ENCODE results near the gene PGK2. TPM values are rescaled to one million over a fixed set of nuclear protein-coding genes. Genes with fewer than 3 reads are reported as not detected.
"Not testable (repeated sequence)": the region's sequence is repeated elsewhere in the genome, so short reads cannot be mapped to it uniquely, and the experiment has no call there.

PGK2 gene
- not detected for total RNA-seq
- long read RNA-seq = 0 reads

DNA sequence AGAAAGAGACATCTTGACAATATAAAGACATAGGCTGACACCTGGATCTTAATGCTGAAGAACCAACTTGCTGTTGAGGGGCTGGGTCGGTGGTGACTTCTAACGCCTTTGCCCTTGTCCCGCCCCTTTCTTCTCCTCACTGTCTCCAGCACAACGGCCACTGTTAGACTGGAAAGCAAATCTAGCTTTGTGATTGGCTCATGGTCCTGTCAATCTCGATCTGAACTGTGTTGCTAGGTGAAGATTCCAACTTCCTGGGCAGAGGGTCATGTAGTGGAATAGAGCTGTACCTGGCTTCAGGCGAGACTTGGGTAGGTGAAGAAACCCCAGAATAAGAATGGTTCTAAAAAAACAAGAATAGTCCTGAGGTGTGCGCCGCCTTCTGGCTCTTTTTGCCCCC lies at the start of gene PGK2:
TSS of gene PGK2 (minus strand) at position 110 of the 400 bp plus-strand sequence. CDS start at position 12, 98 bp downstream.
- intact Hi-C loops (cut with DNase I) = no loop called here
- ATAC-seq (no peak), DNase-seq (no peak)

DNA sequence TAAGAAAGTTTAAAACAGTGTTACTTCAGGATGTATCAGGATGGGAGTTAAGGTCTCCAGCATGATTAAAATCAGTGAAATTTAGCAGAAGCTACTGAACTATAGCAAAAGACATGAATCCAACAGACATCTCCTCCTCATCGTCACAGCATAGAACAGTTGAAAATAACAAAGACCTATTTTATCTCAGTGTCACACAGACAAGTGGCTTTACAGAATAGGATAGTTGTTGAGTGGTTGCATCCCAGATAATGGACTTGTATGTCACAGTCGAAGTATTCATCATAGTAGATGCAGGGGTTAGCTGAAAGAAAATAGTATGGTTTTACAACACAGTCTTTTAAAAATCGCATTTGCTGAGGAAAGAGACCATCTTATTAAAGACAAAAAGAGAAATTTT lies 48.1 kb upstream of the PGK2 start:
- intact Hi-C loops (cut with DNase I) = no loop called here

DNA sequence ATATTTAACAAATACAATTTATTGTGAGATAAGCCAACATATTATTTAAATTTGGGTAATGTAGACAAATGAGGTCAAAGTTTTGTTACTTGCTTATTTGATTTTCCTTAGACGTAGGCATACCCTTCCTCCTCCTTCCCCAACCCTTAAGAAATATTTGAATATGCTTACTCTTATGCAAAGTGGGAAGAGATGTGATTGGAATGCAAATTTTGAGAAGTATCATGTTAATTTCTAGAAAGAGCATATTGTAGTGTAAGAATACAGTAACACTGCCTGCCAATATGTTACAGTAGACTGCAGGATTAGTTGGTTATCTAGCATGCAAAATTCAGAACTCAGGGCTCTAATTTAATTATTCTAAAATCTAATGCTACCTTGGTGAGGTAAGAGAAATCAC lies 46.3 kb upstream of the PGK2 start:
- intact Hi-C loops (cut with DNase I) = no loop called here
- DNase-seq (no peak), ATAC-seq (no peak)

More for the DNA sequence above, 48.1 kb upstream of the PGK2 start:
- DNase-seq (no peak), ATAC-seq (no peak)

DNA sequence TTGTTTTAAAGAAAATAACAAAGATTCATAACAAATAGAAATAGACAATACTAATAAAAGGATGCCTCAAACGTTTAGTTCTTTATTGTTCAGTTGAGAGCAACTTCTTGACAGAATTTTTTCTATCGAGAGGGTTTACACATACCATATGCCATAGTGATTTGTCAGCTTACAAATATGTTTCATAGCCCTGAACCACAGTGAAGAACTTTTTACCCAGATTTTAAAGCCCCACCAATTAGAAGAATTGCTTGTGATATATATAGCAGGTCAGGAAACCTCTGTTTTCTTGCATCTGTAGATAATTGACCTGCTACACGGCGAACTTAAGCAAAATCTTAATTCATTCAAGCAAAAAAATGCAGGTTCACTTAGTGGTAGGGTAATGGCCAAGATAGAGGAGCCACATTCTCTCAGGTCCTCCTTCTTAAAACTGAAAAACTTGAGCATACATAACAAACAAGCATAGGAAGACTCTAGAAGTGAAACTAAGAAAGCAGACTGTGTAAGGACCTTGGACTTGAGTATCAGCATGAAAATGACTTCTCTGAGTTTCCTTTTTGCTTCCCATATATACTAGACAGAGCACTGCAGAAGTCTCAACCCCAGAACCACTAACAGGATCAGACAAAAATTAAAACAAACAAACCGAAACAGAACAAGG lies 39.8 kb upstream of the PGK2 start:
- ATAC-seq = no peak
- intact Hi-C loops (cut with DNase I) = no loop called here
- DNase-seq = no peak

DNA sequence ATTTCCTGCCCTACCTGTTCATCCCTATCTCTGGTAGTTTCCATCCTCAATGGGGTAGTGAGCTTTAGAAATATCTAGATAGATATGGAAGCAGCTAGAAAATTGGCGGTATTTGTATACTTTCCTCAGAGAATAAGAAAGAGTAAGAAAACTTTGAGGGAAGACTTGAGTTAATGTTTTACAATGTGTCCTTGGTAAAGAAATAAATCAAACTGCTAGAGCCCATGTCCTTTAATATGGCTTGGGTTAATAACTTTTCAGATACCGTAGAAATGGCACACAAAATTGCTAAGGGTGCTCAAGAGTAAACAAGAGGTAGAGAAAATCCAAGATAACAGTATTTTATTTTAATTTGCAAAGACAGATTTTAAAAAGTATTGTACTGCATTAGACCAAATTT lies 28.1 kb upstream of the PGK2 start:
- ATAC-seq = no peak
- intact Hi-C loops (cut with DNase I) = no loop called here

DNA sequence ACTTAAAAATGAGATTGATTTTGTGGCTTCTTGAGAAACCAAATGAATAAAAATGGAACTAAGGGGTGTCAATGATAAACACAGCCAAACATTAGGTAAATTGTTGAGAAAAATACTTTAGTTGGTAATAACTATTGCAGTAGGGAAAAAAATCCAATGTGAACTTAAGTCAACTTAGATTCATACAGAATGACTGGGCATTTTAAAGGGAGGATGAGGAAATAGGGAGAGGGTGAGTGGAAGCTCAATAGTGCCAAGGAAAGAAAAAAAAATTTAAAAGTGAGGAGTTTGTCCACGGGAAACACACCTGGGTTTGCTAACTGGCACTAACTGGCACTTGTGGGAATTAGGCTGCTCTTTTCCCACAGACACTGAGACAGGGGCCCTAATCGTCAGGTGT lies 26.2 kb upstream of the PGK2 start:
- no peak for ATAC-seq
- DNase-seq = no peak
- intact Hi-C loops (cut with DNase I) = no loop called here

More for the DNA sequence above, 28.1 kb upstream of the PGK2 start:
- no peak for DNase-seq

DNA sequence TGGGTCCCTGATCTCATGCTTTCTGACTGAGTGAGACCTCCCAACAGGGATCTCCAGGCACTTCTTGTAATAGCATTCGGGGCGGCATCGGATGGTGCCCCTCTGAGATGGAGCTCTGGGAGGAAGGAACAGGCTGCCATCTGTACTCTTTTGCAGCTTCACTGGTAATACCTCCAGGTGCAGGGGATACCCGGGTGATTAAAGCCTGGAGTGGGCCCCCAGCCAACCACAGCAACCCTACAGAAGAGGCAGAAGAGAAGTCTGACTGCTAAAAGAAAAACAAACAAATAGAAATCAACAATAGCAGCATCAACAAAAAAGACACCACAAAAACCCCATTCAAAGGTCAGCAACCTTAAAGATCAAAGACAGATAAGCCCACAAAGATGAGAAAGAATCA lies 19.1 kb upstream of the PGK2 start:
- intact Hi-C loops (cut with DNase I) = no loop called here
- ATAC-seq = no peak
- DNase-seq = no peak

DNA sequence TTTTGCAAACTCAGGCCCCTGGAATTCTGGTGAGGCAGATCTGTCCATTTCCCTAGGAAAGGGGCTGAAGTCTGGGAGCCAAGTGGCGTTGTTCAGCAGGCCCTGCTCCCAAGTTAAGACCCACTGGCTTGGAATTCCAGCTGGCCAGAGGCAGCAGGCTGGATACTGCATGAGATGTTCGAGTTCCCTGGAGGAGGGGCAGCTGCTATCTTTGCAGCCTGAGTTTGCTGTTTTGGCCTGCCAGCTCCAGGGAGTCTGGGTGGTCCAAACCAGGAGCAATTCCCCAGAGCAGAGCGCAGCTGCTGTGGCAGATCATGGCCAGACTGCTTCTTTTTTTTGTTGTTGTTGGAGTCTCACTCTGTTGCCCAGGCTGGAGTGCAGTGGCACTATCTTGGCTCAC lies 18.2 kb upstream of the PGK2 start:
- ATAC-seq = no peak
- DNase-seq = no peak
- intact Hi-C loops (cut with DNase I) = no loop called here

DNA sequence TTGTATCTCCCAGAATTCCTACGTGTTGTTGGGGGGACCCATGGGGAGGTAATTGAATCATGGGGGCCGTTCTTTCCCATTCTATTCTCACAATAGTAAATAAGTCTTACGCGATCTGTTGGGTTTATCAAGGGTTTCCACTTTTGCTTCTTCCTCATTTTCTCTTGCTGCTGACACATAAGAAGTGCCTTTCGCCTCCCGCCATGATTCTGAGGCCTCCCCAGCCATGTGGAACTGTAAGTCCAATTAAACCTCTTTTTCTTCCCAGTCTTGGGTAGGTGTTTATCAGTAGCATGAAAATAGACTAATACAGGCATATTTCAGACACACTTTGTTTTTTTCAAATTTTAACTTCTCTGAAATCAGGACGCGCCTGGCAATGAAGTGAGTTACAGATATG lies 14.4 kb upstream of the PGK2 start:
- intact Hi-C loops (cut with DNase I) = no loop called here
- DNase-seq (no peak), ATAC-seq (no peak)

DNA sequence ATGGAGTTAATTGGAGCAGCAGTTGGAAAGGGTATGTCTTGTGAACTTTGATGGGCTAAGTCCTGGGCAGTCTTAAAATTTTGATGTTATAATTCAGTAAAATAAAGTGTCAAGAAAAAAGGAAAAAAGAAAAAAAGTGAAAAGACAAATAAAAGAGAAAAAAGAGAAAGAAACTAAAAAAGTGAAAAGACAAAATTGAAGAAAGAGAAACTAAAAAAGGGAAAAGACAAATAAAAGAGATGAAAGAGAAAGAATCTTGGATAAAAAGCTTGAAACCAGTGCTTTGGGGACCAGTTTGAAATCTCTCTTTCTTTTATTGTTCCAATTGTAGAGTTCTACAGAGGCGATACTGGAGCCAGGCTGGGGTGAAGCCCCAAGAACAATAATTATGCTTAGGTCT lies 12.0 kb upstream of the PGK2 start:
- DNase-seq = no peak
- intact Hi-C loops (cut with DNase I) = no loop called here
- ATAC-seq = no peak

DNA sequence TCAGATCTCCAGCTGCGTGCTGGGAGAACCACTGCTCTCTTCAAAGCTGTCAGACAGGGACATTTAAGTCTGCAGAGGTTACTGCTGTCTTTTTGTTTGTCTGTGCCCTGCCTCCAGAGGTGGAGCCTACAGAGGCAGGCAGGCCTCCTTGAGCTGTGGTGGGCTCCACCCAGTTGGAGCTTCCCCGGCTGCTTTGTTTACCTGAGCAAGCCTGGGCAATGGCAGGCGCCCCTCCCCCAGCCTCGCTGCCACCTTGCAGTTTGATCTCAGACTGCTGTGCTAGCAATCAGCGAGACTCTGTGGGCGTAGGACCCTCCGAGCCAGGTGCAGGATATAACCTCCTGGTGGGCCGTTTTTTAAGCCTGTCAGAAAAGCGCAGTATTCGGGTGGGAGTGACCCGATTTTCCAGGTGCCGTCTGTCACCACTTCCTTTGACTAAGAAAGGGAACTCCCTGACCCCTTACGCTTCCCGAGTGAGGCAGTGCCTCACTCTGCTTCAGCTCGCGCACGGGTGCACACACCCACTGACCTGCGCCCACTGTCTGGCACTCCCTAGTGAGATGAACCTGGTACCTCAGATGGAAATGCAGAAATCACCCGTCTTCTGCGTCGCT lies 9.9 kb upstream of the PGK2 start:
- ATAC-seq; DNase-seq; intact Hi-C loops (cut with DNase I): not testable (repeated sequence)

DNA sequence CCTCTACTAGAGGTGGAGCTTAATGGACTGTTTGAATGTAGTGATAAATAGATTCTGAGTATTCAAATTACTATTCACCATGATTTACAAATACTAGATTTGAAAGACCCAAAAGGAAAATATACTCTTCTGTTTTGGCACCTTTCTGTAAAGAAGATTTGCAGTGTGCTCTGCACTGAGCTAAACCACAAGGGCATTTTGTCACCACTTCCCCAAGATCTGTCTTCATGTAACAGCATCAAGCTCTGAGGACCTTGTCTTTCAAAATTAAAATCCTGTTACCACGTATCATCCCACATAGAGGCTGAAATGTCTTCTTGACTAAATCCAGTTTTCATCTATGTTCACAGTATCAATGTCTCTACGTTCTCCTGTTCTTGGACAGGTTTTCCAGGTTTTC lies 3.3 kb upstream of the PGK2 start:
- intact Hi-C loops (cut with DNase I) = no loop called here
- no peak for DNase-seq
- ATAC-seq = no peak

DNA sequence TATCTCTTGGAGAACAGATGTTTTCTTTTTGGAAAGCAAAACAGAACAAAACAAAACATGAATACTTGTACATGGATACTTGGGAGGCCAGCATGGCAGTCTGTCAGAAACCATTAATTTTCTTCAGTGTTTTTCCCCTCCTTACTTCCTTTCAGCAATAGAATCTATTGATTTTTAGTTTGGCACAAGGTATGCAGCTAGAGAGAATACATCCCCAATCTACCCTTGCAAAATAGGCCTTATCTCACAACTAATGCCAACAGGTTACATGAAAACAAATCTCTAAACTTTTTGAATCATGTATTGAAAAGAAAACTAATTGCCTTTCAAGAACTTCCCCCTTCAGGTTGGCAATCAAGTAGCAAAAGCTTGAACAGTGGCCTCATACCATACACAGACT lies 2.8 kb downstream of the PGK2 start:
- DNase-seq (no peak), ATAC-seq (no peak)
- intact Hi-C loops (cut with DNase I) = no loop called here

DNA sequence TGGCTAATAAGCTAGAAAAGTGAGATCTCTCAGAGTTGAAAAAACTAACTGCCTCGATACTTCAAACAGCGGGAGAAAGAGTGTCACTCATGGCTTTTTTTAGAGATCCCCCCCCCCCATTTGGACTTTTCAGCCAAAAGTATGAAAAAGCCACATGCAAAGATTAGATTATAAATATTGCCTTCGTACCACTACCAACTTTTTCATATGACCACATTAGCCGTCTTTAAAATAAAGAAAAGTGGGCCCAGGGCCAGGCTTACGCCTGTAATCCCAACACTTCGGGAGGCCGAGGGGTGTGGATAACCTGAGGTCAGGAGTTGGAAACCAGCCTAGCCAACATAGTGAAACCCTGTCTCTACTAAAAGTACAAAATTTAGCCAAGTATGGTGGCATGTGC lies 4.4 kb downstream of the PGK2 start:
- ATAC-seq (no peak), DNase-seq (no peak)
- intact Hi-C loops (cut with DNase I) = no loop called here

DNA sequence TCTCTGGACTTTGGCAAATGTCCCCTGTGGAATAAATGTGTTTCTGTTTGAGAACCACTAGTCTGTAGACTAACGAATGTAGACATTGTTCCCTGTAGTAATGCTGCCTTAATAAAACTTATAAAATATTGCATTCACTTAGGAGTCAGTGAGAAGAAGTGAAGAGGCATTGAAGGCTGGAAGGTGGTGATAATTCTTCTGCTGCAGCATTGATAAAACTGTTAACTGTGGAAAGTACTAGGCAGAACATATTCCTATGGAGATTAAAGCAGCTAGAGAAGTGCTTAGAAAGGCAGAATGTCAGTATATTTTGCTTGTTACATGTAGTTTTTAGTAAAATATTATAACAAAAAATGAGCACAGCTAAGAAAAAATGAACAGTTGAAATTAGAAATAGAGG lies 4.8 kb downstream of the PGK2 start:
- intact Hi-C loops (cut with DNase I) = no loop called here
- ATAC-seq (no peak), DNase-seq (no peak)

DNA sequence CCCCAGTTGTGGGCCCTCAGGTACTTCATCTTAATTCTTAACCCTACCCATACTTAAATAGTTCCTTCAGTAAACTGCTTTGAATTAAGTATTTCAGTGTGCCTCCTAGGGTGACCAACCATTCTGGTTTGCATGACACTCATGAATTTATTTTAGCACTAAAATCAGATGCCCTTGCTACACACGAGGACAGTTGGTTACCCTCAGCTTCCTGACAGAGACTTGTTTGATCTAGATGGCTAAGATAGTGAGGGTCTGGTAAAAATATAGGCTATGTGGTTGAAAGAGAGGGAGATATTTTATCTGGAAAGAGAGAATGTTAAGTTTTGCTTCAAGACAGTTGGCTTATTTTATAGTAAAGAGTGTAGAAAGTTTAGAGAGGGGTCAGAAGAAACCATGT lies 10.6 kb downstream of the PGK2 start:
- no peak for DNase-seq
- intact Hi-C loops (cut with DNase I) = no loop called here
- ATAC-seq = no peak

DNA sequence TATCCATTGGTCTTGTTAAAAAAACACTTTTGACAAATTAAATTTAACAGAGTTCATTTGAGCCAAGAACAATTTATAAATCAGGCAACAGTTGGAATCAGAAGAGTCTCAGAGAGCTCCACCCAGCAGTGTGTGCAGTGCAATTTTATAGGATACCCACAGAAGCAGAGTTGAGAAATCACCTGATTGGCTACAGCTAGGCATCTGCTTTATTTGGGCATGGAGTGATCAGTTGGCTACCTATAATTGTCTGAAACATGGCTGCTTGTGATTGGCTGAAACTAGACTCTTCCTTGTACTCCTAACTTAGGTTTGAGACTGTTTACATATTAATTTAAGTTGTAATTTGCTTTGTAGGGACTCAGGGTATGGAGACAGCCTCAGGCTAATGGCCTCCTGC lies 12.0 kb downstream of the PGK2 start:
- DNase-seq (no peak), ATAC-seq (no peak)
- intact Hi-C loops (cut with DNase I) = no loop called here

DNA sequence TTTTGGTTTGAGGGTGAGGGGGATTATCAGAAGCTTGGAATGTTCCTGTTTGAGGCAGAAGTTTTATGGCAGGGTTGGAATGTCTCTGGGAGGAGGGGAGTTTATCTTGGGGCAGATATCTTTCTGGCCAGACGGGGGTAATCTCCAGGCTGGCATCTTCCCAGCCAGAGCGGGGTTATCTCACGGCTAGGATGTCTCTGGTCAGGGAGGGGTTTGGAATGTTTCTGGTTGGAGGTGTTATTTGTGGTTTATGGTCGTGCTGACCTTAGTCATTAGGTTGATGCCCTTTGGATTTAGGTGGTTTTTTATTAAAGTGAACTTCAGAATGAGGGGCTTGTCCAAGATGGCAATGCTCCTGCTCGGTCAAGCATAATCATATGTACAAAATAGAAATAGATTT lies 14.8 kb downstream of the PGK2 start:
- intact Hi-C loops (cut with DNase I) = no loop called here
- ATAC-seq (no peak), DNase-seq (no peak)

DNA sequence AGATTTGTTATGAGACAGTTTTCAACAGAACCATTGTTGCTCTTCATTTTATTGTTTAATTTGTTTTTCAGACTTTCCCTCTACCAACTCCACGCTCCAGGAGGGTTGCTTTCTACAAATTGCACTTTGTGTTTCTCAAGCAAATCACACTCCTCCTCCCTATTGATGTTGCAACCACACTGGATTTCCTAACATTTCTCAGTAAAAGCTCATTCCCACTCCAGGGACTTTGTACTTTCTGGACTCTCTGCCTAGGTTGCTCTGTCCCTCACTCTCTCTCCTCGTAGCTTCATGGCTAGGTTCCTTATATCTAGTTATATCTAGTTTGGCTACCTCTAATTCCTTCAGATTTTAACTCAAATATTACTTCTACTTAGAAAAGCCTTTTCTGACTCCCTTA lies 20.3 kb downstream of the PGK2 start:
- intact Hi-C loops (cut with DNase I) = no loop called here
- ATAC-seq (peak in 1 of 2 donors; percentile 59), DNase-seq (no peak)

DNA sequence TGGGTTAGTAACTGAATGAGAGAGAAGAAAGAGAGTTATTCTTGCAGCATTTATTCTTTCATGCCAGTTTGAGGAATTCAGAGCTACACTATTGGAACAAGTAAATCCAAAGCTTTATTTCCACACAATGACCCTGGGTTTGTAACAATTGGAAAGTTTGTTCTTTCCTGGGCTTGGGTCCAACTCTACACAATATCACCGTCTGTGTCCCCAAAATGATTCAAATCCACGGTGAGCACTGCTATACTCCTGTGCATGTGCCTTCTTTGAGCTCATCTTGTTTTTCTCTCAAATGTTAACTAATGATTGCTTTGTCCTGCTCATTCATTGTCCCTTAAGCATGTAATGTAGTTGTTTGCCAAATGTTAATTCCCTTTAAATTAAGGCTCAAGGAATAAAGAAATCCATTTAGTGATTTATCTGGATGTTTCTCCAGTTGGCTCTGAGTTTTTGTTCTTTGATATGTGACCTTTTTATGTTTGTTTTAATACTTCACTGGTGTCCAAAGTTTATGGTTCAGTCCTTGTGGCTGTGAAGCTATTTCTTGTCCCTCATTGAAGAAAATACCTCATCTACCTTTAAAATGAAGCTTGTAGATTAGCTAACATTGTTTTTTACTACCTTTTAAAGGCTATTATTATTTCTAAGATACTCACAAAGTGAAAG lies 22.4 kb downstream of the PGK2 start:
- ATAC-seq (no peak), DNase-seq (no peak)
- intact Hi-C loops (cut with DNase I) = no loop called here

DNA sequence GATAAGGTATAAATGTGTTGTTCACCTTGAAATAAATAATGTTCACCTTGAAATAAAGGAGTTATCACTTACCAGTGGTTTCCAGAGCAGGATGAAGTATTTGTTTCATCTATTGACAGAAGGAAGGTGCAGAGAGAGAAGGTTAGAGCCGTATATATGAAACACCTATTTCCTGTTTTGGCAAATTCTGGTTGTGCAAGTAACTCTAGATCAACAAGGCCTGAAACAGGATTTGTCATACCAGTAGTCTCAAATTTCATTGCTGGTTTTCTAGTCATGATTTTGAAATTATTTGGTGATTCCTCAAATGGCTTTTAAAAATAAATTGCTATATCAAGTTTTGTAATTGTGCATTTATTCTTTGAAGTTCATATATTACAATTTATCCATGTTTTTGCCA lies 42.8 kb downstream of the PGK2 start, which contains the start of gene CRISP3:
TSS of gene CRISP3 (minus strand) at position 130 of the 400 bp plus-strand sequence. CDS start at position 109, 21 bp downstream.
- no peak for DNase-seq

More for the DNA sequence above, 42.8 kb downstream of the PGK2 start, which contains the start of gene CRISP3:
- ATAC-seq = no peak
- intact Hi-C loops (cut with DNase I) = no loop called here

All from left cardiac atrium (tissue), 4 donors.